Medulla oblongata (tissue), 1 donor: ENCODE measurements around the gene CHST11.

Experiments used
- DNase-seq: peaks from one replicate; pipeline ENCODE4 v3.0.0-alpha.2; 2015; ENCODE audit errors: extremely low spot score

Gene CHST11

DNA sequence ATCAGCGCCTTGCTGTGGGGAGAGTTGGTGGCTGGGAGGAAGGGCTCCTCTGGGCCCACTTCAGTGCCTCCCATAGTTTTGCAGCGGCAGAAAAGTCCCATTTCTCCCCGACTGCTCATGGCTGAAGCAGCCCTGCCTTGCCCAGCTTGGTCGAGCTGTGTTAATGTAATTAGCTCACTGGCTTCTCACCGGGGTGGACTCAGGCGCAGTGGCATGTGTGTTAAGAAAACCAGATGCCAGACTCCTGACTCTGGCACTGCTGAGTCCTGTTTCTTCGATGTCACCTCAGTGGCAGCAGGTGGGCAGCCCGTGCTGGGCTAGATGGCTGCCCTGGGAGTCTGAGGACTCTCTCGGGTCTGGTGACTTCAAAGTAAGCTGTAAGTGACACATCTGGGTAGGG lies 47.4 kb downstream of the CHST11 start:
- DNase-seq: no peak

DNA sequence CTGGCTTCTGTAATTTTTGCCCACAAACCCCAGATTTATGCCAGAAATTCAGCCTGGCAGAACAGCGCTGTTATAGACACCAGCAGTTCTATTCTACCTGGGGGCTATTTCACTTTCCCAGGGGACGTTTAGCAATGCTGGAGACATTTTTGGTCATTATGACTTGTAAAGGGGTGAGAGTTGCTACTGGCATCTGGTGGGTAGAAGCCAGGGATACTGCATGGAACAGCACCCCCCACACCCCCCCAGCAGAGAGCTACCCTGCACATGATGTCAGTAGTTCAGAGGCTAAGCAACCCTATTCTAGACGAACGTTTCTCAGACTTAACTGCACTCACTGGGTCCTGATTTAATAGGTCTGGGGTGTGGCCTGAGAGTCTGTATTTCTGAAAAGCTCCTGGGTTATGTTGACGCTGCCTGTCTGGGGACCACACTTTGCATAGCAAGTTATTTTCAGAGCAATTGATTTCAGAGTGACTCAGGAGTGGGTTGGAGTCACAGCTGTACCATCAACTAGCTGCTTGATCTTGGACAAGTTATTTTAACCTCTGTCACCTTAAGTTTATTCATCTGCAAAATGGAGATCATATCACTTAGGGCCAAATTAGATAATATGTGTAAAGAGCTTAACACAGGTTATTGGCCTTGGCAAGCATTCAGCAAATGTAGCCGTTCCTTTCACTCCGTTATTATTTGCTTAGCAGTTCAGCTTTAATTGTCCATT lies 48.5 kb downstream of the CHST11 start:
- no peak for DNase-seq

- no peak for DNase-seq
Measured at GRCh38 chr12:104506676-104507401, 50.1 kb downstream of the CHST11 start.

DNA sequence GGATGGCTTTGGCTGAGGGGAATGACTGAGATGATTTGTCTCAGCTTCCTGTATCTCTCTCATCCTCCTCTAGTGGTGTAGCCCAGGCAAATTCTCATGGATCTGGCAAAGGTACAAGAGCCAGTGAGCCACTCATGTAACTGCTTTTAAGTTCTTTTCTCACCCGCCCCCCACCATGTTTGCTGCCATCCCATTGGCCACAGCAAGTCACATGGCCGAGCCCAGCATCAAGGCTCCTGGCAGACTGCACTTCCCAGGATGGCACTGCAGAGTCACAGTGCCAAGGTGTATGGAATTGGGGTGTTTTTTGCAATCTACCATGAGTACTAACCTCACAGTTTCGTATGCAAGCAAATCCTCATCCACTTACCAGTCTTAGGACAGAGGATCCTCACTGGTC lies 50.9 kb downstream of the CHST11 start:
- DNase-seq: no peak

- no peak for DNase-seq
Measured at GRCh38 chr12:104508752-104509446, 52.2 kb downstream of the CHST11 start.

GRCh38 chr12:104510145-104510872 lies 53.6 kb downstream of the CHST11 start:
- no peak for DNase-seq

DNA sequence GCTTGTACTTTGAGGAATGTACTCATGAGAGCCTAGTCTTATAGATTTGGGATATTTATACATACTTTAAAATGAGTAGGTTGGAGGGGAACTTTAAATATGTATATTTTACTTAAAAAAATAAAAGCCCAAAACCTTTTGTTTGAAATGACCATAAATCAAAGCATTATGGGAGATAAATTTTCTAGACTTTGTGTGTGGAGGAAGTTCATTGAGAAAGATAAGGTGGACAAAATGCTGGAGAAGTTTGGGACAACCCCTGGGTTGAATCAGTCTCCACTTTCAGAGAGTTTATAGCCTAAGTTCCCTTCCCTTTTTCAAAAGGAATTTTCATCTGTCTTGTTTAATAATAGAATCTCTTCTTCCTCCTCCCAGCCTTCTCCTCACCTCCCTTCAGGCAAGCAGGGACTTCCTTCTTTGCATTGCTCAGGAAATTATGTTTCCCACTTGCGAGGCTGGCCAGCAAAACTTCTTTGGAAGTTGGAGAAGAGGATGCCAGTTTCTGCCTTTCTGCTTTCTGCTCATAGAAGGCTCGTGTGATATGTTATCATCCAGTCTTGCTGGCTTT lies 54.2 kb downstream of the CHST11 start:
- no peak for DNase-seq

- DNase-seq: no peak
Measured at GRCh38 chr12:104513681-104514080, 56.9 kb downstream of the CHST11 start.

DNA sequence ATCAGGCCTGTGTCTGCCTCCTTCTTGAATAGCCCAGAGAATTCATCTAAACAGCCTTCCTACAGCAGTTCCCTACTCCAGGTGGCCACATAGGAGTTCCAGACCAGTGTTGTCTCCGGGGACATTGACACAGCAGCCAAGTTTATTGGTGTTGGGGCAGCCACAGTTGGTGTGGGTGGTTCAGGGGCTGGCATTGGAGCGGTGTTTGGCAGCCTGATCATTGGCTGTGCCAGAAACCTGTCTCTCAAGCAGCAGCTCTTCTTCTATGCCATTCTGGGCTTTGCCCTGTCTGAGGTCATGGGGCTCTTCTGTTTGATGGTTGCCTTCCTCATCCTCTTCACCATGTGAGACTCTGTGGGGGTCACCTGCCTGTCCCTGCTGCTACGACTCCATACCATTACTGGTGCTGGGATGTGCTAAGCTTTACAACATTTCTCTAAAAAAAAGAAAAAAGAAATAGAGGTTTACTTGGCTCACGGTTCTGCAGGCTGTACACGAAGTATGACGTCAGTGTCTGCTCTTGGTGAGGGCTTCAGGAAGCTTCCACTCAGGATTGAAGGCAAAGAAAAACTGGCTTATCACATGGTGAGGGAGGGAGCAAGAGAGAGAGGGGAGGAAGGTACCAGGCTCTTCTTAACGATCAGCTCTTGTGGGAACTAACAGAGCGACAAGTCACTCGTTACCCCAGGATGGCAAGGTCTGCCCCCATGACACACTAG lies 57.5 kb downstream of the CHST11 start:
- no peak for DNase-seq

GRCh38 chr12:104515899-104516298 lies 59.2 kb downstream of the CHST11 start:
- no peak for DNase-seq

GRCh38 chr12:104516821-104517220 lies 60.1 kb downstream of the CHST11 start:
- DNase-seq: no peak

DNA sequence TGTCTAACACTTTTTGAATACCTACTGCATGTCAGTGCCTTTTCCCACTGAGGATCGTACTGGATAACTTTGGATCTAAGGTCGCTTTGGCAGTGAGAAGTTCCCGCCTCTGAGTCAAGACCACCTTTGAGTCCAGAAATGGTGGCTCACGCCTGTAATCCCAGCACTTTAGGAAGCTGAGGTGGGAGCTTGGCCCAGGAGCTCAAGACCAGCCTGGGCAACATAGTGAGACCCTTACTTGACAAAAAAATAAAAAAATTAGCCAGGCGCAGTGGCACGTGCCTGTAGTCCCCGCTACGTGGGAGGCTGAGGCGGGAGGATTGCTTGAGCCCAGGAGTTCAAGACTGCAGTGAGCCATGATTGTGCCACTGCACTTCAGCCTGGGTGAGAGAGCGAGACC lies 61.1 kb downstream of the CHST11 start:
- no peak for DNase-seq

DNA sequence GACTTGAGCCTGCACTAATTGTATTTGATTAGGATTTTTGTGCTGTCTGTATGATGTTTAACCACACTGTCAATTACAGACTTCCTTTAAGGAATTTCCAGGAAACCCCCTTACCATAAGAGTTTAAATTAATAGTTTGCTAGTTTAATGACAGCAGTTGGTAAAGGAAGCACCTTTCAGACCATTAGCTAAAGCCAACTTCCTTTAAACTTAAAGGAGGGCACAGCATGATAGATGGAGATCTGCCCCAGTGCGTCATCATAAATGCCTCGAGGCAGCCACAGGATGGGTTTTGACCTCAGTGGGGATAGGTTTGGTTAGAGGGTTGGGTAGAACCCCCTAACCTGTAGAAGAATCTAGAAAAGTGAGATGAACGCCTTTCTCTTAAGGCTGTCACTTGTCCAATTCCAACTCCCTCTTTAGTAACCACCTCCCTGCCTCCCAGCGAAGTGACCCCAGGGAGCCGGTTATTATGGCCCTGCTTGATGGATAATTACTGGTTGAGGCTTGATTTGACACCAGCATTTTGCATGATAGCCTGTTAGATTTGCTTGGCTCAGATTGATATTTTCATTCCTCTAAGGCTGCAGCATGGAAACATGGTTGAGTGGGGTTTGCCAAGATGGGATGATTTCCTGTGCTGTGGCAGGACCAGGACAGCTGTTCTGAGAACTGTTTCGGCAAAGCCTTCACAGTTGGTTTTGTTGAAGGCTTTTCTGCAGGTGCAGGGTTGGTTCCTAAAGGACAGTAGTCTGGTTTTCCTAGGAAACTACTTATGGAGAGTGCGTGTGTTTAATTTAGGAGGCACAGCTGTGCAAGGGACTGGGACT lies 62.7 kb downstream of the CHST11 start:
- no peak for DNase-seq

DNA sequence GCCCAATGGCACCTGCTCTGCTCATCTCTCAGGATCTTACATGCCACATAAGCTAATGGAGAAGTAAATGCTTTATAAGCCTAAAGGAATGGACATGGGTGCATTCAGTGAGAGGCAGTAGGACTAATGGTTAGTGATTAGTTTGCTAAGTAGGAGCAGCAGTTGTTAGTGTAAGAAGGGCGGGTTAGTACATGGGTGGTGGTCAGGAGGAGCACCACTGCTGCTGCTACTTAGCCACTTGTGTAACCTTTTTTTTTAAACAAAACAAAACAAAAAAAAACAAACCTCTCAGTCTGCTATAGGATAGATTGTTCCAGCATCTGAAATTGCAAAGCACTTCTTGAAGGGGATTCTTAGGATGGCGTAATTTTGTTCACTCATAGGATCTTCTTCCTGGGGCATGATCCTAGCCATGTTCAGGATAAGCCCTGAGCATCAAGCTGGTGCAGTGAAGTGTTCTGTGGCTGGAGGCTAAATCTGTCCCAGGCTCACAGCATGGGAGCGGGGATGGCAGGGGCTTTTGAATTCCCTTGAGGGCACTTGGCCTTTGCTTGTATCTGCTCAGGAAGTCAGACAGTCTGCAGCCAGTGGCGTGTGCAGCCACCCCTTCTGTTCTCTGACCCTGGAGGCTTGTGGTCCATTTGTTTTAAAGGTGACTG lies 63.6 kb downstream of the CHST11 start:
- no peak for DNase-seq

DNA sequence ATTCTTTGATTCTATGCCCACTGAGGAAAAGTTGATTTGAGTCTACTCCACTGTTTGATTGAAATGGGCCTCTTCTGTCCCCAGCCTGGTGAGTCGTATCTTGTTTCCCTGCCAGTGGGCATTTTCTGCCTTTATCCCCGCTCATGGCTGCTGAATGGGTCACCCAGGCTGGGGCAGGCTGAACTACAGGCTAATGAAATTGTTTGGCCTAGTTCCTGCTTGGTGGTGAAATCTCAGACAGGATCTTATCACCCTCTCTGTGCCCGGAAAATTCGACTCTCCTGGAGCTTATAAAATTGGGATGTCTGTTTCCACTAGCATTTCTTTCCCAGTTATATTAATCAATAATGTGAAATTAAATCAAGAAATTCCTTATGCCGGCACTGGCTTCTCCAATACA lies 65.0 kb downstream of the CHST11 start:
- no peak for DNase-seq

DNA sequence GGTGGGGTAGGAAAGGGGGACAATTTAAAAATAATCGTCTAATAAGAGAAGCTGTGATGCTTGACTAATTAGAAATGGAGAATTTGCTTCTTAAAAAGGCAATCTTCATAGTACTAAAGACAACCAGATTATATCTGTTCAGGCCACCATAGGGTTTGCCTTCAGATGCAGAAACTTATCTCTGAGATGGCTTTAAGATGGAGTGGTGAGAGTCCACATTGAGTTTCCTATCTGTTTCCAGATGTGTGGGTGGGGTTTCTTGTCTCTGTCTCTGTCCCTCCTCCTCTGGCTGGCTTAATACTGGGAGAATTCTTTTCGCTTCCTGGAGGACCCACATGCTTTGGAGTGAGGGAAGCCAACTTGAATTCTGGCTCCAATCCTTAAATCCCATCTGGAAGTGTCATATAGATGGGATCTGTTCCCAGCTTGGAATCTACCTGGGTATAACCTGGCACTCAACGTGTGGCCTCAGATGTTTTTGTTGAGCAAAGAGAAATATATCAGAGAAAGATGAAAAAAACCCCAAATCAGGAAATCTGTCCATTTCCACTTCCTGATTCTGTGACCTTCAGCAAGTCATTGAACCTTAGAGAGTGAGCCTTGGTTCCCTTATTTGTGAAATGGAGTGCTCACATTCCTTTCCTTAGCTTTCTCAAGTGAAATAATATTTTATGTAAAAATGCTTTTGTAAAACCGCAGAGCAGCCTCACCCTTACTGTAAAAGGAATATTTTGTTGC lies 66.4 kb downstream of the CHST11 start:
- no peak for DNase-seq

GRCh38 chr12:104524034-104524832 lies 67.5 kb downstream of the CHST11 start:
- DNase-seq: no peak

- DNase-seq: no peak
Measured at GRCh38 chr12:104526320-104526719, 69.6 kb downstream of the CHST11 start.
